HG03039 (cell line): Measurements from ENCODE around the gene CCNG2.

Experiments used
- ATAC-seq: cut with Tn5 transposase; IDR thresholded peaks from one replicate; pipeline ENCODE4 v1.9.1; 2021; ENCODE audit warnings: mild to moderate bottlenecking, moderate library complexity; ENCODE audit not compliant: unreplicated experiment

CCNG2 gene

DNA sequence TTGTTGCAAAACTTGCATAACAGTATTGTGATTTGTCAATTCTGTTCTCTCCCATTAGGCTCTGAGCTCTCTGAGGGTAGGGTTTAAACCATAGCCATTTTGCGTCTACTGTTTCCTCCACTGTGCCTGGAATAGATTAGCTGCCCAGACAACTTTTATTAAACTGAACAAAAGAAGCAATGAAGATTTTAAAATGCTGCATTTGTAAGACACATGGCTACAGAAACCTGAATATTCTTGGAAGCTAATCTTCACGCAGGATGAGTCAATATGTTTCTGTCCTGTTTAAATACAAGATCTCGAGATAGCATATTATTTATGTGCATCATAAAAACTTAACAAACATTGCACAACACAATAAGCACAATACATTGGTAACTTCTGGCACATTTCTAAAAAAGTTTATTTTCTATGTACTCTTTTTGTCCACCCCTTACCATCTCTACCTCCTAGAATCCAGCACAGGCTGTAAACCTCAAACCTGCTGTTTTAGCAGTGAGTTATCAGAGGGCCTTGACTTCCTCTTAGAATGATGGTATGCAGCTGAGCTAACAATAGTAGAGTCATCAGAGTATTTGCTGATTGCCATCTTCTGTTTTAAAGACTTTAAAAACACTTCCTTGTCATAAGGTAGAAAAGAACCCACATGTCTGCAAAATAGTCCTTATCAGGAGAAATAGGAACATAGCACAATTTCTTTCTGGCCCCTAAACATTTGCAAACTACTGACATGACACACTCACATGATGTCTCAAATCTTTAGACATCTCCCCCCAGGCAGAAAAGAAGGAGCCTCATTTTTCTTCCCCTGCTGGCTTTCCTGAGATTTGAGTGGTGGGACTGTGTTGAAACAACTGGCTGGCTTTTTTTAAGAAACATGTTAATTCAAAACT, 10.6 kb upstream of the CCNG2 start:
- ATAC-seq, result no peak

DNA sequence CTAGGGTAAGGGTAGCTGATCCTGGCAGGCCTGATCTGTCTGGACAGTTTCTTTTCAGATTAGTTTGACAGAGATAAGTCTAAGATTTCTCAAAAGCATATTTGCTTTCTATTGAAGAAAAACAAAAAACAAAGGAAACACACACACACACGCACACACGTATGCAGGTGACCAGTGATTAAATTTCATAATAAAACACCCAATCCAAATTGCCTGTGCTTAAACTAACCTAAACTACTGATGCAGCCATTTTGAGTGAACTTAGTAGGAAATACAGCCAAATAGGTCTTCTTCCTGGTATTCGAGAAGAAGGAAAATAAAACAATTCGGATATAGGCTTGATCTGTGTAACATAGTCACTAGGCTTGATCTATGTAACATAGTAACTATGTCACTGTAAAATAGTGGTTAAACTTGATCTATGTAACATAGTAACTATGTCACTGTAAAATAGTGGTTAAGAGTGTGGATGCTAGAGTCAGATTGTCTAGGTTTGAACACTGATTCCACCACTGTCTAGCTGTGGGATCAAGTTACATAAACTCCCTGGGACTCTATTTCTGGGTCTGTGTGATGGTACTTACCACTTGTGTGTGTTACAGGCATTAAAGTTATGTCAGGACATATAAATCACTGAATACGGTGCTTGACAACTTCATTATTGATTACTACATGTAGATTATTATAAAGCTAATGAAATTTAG, 9.8 kb upstream of the CCNG2 start:
- ATAC-seq, result no peak

DNA sequence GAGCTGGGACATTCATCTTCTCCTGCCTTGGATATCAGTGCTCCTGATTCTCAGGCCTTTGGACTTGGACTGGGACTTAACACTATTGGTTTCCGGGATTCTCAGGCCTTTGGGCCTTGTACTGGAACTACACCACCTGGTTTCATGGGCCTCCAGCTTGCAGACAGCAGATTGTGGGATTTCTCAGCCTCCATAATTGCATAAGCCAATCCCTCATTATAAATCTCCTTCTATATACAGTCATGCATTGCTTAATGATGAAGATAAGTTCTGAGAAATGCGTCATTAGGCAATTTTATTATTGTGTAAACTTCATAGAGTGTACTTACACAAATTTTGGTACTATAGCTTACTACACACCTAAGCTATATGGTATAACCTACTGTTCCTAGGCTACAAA, 8.9 kb upstream of the CCNG2 start:
- no peak for ATAC-seq

DNA sequence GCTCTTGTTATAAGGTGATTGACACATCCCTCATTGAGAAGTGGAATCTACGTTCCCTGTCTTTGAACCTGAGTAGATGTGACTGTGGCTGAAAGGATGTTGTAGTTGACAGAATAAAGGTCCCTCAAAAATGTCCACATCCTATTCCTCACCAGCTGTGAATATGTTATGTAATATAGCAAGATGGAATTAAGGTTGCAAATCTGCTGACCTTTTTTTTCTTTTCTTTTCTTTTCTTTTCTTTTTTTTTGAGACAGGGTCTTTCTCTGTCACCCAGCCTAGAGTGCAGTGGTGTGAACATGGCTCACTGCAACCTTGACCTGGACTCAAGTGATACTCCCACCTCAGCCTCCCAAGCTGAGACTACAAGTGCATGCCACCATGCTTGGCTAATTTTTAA, 7.2 kb upstream of the CCNG2 start:
- no peak for ATAC-seq

DNA sequence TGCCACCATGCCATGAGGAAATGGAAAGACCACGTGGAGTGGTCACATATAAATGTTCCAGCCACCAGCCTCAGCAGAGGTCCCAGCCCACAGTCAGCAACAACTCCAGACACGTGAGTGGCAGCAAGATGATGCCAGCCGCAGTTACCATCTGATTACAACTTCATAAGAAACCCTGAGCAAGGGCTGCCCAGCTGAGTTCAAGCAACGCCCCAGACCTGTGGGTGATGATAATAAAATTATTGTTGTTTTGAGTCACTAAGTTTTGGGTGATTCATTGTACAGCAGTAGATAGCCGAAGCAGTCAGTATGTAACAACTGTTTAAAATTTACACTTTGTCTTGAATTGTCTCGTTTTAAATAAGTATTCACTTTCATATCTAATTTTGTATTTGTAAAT, 5.8 kb upstream of the CCNG2 start:
- ATAC-seq, result no peak

DNA sequence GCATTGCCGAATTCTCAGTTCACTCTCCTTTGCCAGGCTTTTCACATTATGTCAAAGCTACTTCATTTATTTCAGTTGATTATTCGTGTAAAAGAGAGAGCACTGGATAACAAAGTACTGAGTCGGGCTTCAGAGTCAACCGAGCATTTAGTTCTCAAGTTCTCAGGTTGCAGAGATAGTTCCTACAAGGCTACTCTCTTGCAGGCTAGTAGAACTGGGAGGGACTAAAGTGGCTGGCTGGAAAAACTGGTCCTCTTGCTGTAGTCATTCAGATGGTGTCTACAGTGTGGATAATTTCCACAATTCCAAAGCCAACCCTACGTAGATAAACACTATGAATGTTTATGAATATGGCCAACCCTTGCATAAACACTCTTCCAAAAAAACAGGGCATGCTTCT, 4.6 kb upstream of the CCNG2 start:
- ATAC-seq, result no peak

DNA sequence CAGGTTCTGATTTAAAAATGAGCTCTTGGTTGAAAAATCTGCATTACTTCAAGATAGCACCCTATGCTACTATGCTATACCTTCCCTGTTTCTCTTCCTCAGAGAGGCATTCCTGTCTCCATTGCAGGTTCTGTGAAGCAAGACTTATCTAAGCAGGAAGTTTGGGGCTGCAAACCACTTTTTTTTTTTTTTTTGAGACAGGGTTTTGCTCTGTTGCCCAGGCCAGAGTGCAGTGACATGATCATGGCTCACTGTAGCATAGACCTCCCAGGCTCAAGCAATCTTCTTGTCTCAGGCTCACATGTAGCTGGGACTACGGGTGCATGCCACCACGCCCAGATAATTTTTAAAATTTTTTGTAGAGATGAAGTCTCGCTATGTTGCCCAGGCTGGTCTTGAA, 4.0 kb upstream of the CCNG2 start:
- no peak for ATAC-seq

DNA sequence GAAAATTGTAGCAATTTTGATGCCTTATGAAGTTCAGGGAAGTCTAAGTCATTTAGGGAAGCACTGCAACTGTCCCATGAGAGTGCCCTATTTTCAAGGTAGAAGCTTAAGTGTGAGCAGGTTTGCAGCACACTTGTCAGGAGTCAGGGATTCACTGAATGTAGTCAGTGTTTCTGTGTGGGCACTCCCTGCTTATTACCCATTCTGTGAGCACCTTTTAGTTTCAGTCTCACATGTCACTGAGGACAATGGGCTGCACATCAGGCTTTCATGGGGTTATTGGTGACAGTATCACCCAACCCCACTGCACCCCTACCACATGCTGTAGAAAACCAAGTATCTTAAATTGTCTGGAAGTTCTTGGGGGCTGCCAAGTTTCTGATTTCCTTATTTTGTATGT, 2.9 kb upstream of the CCNG2 start:
- no peak for ATAC-seq

DNA sequence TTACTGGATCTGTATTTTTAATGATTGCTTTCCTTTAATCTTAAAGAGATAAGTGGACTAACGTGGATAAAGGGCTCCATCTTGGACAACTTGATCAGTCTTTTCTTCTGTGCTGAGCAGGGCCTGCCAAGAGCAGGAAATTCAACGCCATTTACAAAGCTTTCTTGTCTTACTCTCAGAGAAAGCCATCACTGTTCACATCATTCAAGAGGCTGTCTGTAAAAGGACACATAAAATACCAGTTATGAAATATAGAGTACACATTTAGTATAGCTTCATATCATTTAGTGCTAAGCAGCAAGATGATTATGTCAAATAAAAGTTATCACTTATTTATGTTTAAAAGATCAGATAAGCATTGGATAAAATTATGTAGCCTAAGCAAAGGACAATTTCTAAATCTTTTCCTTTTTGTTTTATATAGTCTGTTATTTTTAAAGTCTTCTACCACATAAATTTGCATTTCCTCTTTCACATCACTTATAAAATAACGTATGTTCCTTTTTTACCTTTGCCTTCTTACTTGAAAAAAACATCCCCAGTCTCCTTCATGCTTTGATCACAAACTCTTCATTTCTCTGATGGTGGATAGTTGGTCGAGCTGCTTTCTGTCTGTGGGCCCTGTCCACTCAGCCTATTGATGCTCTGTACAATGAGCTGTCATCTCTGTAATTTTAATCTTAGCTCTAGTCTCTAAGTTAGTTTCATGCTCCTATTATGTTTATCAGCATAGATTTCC, 2.1 kb upstream of the CCNG2 start:
- no peak for ATAC-seq

DNA sequence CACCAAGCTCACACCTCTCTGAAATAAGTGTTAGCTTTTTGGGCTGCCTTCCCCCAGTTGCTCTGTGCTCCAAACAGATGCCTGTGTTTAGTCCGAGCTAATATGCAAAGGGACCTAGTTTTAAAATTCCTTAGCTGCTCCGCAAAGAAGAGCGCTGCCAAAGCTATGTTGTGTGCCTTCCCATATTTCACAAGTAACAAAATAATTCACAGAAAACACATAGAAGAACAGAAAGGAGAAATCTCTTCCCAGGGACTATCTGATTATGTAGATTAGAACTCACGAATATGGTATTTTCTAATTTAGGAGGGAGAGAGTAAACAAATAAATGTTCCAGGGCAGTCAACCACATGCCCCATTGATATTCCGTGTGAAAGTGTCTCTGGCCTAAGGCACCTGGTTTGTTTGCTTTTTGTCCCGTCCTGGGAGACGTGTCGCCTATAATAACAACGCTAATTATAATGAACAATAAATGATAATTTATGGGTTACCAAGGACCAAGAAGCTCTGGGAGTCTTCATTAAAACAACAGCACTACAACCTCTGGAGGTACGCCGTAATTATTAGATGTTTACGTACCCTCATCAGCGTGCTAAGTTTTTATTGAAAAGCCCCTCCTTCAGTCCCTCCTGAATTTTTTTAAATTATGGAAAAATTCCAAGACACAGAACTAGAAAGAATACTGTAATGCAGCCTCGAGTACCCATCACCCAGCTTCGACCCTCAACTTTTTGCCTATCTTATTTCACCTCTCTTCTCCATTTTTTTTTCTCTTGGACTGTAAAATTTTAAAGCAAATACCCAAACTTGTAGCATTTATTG, 1.2 kb upstream of the CCNG2 start:
- no peak for ATAC-seq

DNA sequence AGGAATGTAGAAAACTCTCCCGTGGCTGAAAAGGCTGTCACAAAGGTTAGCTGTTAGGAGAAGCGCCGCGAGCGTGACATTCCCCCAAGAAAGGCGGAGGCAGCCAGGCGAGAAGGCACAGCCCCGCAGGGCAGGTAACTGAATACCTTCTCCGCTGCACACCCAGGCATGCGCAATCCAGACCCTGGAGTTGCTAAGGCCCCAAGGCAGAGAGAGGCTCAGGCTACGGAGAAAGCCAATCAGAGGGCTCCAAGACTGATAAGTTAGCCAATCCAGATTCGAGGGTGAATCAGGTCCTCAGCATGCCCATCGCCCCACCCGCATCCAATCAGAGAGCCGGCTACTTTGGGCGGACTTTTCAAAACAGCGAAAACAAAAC, 485 bp upstream of the CCNG2 start:
- ATAC-seq, result peak; percentile 90

DNA sequence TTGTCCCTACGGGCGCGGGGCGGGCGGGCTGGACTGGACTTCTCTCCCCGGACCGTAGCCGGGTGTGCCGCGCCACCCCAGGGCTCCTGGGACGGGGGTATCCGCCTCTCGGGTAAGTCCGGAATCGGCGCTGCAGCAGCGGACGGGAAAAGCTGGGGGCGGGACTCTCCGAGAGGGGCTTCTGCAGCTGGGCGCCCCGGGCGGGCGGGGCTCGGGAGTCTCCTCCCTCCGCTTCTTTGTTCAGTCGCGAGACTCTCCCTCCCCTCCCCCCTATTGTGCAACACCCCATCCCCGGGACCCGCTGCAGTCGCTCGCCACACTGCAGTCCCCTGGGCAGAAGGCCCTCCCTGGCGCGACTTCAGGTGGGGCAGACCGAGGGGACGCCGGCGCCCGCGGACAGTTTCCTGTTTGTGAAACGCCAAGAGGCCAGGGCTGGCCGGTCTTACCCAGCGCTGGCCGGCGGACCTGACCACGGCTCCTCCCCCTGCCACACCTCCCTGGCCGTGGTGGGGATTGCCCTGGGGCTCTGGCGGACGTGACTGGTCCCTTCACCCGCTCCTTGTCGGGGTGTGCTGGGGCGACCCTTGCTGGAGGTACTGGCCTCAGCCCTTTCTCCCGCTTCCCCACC, 966 bp downstream of the CCNG2 start:
- ATAC-seq, result peak; percentile 46

DNA sequence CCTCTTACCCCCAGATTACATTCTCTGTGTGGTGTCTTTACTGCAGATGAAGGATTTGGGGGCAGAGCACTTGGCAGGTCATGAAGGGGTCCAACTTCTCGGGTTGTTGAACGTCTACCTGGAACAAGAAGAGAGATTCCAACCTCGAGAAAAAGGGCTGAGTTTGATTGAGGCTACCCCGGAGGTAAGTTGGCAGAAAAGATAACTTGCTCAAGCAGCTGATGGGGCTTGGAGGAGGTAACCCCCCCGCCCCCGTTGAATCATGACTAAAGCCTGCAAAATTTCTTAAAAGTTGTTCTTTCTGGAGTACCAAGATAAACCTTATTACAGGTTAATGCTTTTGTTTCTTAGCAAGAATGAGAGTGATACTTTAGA, 1.5 kb downstream of the CCNG2 start:
- no peak for ATAC-seq

DNA sequence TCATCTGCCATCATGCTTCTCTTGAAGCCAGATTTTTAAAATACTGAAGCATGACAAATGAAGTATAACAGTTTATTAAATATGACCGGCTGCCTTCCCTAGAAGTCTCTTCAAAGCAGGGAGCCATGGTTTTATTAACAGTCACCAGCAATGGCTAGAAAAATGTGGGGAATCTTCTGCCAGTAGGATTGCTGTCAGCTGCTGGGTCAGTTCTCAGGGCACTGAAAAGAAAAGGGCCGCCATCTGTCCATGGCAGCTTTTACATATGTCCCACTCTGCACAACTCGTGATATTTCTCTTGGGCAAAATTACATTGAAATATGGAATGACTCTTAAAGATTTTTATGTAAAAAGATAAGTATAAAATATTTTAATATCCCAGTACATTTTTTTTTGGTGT, 2.8 kb downstream of the CCNG2 start:
- ATAC-seq, result no peak

DNA sequence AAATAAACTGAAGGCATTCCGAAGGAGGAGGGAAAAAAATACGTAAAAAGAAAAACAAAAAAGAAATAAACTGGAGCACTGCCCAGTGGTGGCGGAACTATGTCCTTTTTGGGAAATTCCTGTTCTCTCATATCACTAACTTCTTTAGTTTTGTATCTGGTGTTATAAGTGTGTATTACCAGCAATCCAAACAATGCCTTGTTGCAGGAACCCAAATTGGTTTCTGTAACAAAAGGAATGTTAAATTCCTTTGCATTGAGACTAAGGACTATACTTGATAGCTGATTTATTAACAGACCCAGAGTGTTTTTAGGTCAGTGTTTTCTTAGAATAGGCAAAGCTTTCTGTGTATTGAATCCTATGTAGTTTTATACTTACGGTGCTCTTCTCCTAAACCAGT, 6.6 kb downstream of the CCNG2 start:
- no peak for ATAC-seq

DNA sequence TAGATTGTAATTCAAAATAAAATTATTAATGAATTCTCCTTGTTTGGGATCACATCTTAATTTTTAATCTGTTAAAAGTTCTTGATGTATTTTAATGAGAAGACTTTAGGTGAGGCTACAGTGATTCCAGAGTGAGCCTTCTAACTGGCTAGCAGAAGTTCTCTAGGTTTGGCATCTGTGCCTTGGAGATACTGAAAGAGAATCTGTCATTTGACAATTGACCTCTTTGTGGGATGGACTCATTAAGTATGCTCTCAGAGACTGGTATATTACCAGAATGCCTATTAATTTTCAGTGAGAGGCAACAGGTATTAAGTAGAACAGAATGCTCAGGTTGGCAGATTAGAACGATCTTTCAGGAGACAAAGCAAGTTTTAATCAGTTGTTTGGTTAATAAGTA, 10.2 kb downstream of the CCNG2 start:
- ATAC-seq, result no peak

DNA sequence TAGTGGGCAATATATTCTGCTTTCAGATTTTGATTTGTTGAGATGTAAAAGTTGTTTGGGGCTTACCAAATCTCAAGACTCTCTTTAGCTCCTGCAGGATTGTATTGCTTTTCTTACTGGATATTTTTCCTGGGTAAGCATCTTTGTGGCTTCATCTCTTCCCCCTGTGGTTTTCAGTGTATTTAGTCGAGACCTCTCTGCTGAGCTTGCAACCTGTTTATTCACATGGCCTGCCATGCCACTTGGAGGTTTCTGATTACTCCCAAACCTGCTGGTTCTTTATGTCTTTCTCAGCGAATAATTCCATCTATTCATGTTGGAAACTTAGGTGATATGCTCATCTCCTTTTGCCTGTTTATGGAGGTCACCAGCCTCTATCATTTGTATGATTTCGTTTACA, 10.9 kb downstream of the CCNG2 start:
- no peak for ATAC-seq

DNA sequence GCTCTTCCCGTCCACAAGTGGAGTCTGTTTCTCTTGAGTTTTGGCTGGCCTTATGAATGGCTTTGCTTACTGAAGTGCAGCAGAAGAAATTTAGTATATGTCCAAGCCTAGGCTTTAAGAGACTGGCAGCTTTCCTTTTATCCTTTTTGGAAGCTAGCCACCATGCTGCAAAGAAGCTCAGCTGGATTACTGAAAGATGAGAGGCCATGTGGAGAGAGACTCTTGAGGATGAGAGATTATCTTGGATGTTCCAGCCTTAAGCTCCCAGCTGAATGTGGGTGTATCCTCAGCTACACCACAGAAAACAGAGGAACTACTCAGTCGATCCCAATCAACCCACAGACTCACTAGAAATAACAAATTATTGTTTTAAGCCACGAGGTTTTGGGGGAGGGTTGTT, 12.5 kb downstream of the CCNG2 start:
- no peak for ATAC-seq

DNA sequence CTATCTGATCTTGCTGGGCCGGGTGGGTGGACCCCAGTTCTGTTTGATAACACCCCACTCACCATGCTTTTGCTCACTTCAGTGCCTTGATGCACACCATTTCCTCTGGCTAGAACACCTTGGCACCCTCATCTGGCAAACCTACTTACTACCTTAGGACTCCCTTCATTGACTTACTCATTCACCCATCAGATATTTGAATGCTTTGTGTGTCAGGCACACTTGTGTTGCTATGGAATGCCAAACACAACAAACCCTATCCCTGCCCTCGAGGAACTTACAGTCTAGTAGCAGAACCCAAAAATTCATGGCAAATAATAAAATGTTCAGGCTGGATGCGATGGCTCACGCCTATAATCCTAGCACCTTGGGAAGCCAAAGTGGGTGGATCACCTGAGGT, 13.9 kb downstream of the CCNG2 start:
- no peak for ATAC-seq

DNA sequence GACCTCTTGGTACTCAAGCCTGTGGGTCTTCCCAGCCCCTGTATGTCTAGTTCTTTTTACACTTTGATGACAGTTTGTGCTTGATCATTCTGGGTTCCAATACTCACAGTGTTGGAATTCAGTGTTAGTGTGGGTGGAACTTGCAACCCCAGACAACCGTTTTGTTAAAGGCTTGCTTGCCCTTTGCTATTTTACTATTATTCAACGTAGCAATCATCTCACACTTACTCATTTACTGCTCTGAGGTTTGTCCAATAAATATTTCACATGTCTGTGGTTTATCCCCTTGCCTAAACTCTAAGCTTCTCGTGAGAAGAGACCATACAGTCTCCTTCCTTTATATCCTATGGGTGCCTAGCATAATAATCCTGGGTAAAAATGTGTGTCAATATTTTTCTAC, 15.3 kb downstream of the CCNG2 start:
- no peak for ATAC-seq

DNA sequence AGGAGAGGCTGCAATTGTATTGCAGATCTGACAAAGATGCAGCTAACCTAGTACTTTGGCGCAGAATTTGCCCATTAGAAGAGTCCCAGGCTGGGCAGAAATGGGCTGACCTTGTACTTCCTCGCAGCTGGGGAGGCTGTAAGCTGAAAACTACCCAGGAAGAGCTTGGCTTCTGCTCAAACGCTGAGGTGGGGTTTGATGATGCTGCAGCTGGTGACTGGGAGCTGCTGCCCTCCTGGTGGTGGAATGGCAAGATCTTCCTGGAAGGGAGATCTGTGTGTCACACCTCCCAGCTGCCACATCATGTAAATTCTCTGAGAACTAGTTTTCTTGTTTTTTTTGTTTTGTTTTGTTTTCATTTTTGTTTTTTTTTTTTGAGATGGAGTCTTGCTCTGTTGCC, 17.4 kb downstream of the CCNG2 start:
- ATAC-seq, result no peak
